Endothelial cell of umbilical vein (primary cell): ENCODE results near the gene IL1R2. TPM values are rescaled to one million over a fixed set of nuclear protein-coding genes. Genes with fewer than 3 reads are reported as not detected.
A peak's percentile ranks its signal among the peaks of the same experiment; 100 is the strongest.

Experiments used
- BruUV-seq: library from RNA; stranded (reverse); fragments of 400-500 nt; replicated peaks from 2 replicates; lab custom pipeline; 2021; lab: Mats Ljungman, UMichigan
- CTCF ChIA-PET: fragments of 300-600, 350-600 bp; sonication (Branson Sonifier 250); formaldehyde crosslinking; loops from one replicate; lab custom pipeline; 2021; ENCODE audit warnings: antibody characterized with exemption, inconsistent platforms; lab: Charles Lee
- POLR2A ChIA-PET: fragments of 300-600, 350-600 bp; sonication (Branson Sonifier 250); formaldehyde crosslinking; loops from one replicate; lab custom pipeline; 2021; ENCODE audit warnings: antibody characterized with exemption, inconsistent platforms; lab: Charles Lee
- DNase-seq: peaks from one replicate; pipeline ENCODE4 v3.0.0-alpha.2; 2011; ENCODE audit warnings: low read depth, low spot score
- FAIRE-seq: peaks from 2 replicates; lab custom pipeline; 2011; peaks lifted over from hg19 to GRCh38; lab: Jason Lieb, UNC
- H2AFZ ChIP-seq: 2 replicates; pipeline ENCODE4 v1.6.0; 2012; ENCODE audit warnings: low read depth, low read length, control low read depth, inconsistent platforms
- H3K27ac ChIP-seq: 2 replicates; pipeline ENCODE4 v1.5.1; 2011; ENCODE audit warnings: low read depth, mild to moderate bottlenecking, control low read depth, low read length, moderate library complexity; ENCODE audit not compliant: insufficient read depth
- H3K27me3 ChIP-seq, 2 experiments: 2 replicates each; pipeline versions ENCODE4 v1.6.0 to v1.6.1; 2011; ENCODE audit warnings: low read length in 2 of 2, mixed read lengths in 1 of 2; ENCODE audit not compliant: control insufficient read depth in 2 of 2, insufficient read depth in 2 of 2
- H3K36me3 ChIP-seq, 2 experiments: 2 replicates in 1 of 2; 3 replicates in 1 of 2; pipeline ENCODE4 v1.5.1; 2011; ENCODE audit warnings: low read length in 2 of 2, mild to moderate bottlenecking in 1 of 2, moderate library complexity in 1 of 2; ENCODE audit not compliant: control insufficient read depth in 2 of 2, insufficient read depth in 2 of 2; ENCODE audit errors: extremely low read depth in 1 of 2
- H3K4me1 ChIP-seq: 3 replicates; pipeline ENCODE4 v1.5.1; 2011; ENCODE audit warnings: mild to moderate bottlenecking, low read length; ENCODE audit not compliant: control insufficient read depth, insufficient read depth; ENCODE audit errors: extremely low read depth
- H3K4me2 ChIP-seq: 2 replicates; pipeline ENCODE4 v1.6.1; 2011; ENCODE audit warnings: low read length, control low read depth, mixed read lengths; ENCODE audit not compliant: insufficient read depth
- H3K4me3 ChIP-seq, 3 experiments: fragments of 200-600 bp in 1 of 3; sonication (generic), shearing (Covaris generic) in 1 of 3; replicated peaks in 1 of 3; 2 replicates each; pipeline ENCODE4 v1.5.1; 2011 to 2016; ENCODE audit warnings: control low read depth in 3 of 3, low read length in 3 of 3, mild to moderate bottlenecking in 2 of 3, inconsistent platforms in 1 of 3, low read depth in 1 of 3, moderate library complexity in 1 of 3; ENCODE audit not compliant: insufficient read depth in 1 of 3
- H3K79me2 ChIP-seq: 2 replicates; pipeline ENCODE4 v1.6.0; 2012; ENCODE audit warnings: low read length, inconsistent platforms; ENCODE audit not compliant: control insufficient read depth, insufficient read depth
- H3K9ac ChIP-seq: replicated peaks from 2 replicates; pipeline ENCODE3; 2011; ENCODE audit warnings: low read length, control low read depth; ENCODE audit not compliant: insufficient read depth; ENCODE audit errors: extremely low read depth
- H3K9me1 ChIP-seq: replicated peaks from 3 replicates; pipeline ENCODE4 v1.6.0; 2011; ENCODE audit warnings: mild to moderate bottlenecking, low read length; ENCODE audit not compliant: control insufficient read depth, insufficient read depth; ENCODE audit errors: extremely low read depth
- H3K9me3 ChIP-seq: replicated peaks from 2 replicates; pipeline ENCODE4 v1.5.1; 2012; ENCODE audit warnings: low read length, inconsistent platforms; ENCODE audit not compliant: control insufficient read depth, insufficient read depth
- H4K20me1 ChIP-seq: replicated peaks from 2 replicates; pipeline ENCODE3; 2011; ENCODE audit warnings: mild to moderate bottlenecking, low read length; ENCODE audit not compliant: control insufficient read depth, insufficient read depth; ENCODE audit errors: extremely low read depth
- EZH2 ChIP-seq: IDR thresholded peaks from 2 replicates; pipeline ENCODE4 v1.6.1; 2012; ENCODE audit warnings: borderline replicate concordance, low read depth, mild to moderate bottlenecking, moderate library complexity, low read length, inconsistent platforms; ENCODE audit not compliant: severe bottlenecking
- FOS ChIP-seq: IDR thresholded peaks from 2 replicates; pipeline ENCODE4 v1.6.1; 2011; ENCODE audit warnings: mild to moderate bottlenecking, low read length, moderate library complexity, borderline replicate concordance; ENCODE audit not compliant: insufficient read depth
- GATA2 ChIP-seq: IDR thresholded peaks from 2 replicates; pipeline ENCODE4 v1.7.0; 2011; ENCODE audit warnings: low read depth, mild to moderate bottlenecking, moderate library complexity, mixed read lengths, low read length; ENCODE audit not compliant: insufficient read length, insufficient read depth
- JUN ChIP-seq: IDR thresholded peaks from 2 replicates; pipeline ENCODE4 v1.6.1; 2011; ENCODE audit warnings: borderline replicate concordance, low read depth; ENCODE audit not compliant: insufficient read length, insufficient read depth
- MYC ChIP-seq: IDR thresholded peaks from one replicate; pipeline ENCODE4 v1.6.1; 2011; ENCODE audit warnings: mild to moderate bottlenecking, low read depth, low read length
- POLR2A ChIP-seq: IDR thresholded peaks from 2 replicates; pipeline ENCODE4 v1.6.1; 2012; ENCODE audit warnings: low read depth, mild to moderate bottlenecking, control low read depth, low read length
- POLR2AphosphoS5 ChIP-seq: IDR thresholded peaks from 2 replicates; pipeline ENCODE4 v1.6.1; 2012; ENCODE audit warnings: low read depth, mild to moderate bottlenecking, control low read depth, low read length, moderate library complexity; ENCODE audit not compliant: insufficient read depth
- dilution Hi-C: fragments of 300-500 bp; cut with MboI; formaldehyde crosslinking; loops from one replicate; pipeline ENCODE4 v1.15.0; 2019; ENCODE audit warnings: low sequenced_read_pairs; ENCODE audit not compliant: extremely low pct_ligation_motif_present
- intact Hi-C: fragments of 100-400 bp; cut with micrococcal nuclease; formaldehyde crosslinking; loops from one replicate; pipeline ENCODE4 v1.10.0; 2022
- polyA plus RNA-seq, 4 experiments: library from polyadenylated mRNA; depleted of rRNA in 3 of 4; stranded (reverse) in 3 of 4; unstranded in 1 of 4; fragments of >200 nt; gene quantifications; 2 replicates each; pipeline versions ENCODE4 v1.2.1 to v1.2.3, GENCODE V29; 2011 to 2012; ENCODE audit warnings: missing spikeins in 1 of 4
- total RNA-seq: library from RNA; stranded (reverse); gene quantifications from 2 replicates; pipeline ENCODE4 v1.2.3, GENCODE V29; 2021
- TF ChIP-seq, protein P1 (sequence below), 2 donors: IDR thresholded peaks; 1 replicate in 1 of 2; 2 replicates in 1 of 2; pipeline ENCODE4 v1.5.1; 2011; ENCODE audit warnings: low read length in 2 of 2, mild to moderate bottlenecking in 2 of 2, moderate library complexity in 2 of 2, control low read depth in 1 of 2, inconsistent platforms in 1 of 2, low read depth in 1 of 2; ENCODE audit not compliant: insufficient read depth in 1 of 2; ENCODE audit errors: extremely low read depth in 1 of 2
- TF ChIP-seq, protein P2 (sequence below): IDR thresholded peaks from 2 replicates; pipeline ENCODE4 v1.6.1; 2011; ENCODE audit not compliant: insufficient read depth, insufficient read length

The IL1R2 gene
- total and polyA plus RNA-seq, 2 donors (not counting 3 experiments of a cell fraction or from before 2014, with no cell fraction given) = not detected

DNA sequence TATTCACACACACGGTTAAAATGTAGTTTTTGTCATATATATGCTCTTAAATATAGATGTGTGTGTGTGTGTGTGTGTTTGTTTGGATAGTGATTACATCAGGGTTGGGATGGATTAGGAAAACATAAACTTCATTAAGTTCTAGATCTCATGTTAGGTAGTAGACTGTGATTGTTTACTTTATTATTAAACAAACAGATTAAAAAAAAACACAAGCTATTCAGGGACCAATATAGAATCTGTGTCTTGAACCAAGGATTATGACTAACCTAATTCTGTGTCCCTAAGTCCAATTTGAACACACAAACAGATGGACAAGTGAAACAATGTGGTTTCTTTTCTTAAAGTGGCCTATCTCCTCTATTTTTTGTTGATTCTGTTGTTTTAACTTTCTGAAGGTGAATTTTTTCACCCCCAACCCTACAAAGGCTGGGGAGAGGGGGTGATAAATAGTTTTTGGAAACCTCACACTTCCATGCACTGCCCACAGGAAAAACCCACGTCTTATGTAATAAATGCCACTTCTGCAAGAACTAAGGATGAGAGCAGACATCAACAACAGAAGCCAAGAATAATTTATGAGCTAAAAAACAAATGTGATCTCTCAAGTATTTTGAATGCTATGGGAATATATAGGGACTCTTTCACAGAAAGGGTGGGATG is 40.7 kb downstream of the IL1R2 start:
- H3K9me1 ChIP-seq = no peaks in the 10 kb centered on the region
- no TSS peak for BruUV-seq
- ChIA-PET CTCF (interaction anchor here (0.6 to 2.5 kb wide), 4 partner anchors 10 to 208 kb away, joined by 3 to 16 read pairs (median 7); no protein-coding TSS in a partner anchor), POLR2A (no interaction called here)
- no peak overlapping the region for H3K4me3 ChIP-seq
- H3K27ac ChIP-seq = no peak overlapping the region
- no peaks in the 10 kb centered on the region for H3K27me3 ChIP-seq
- intact Hi-C loops = no loop called here
- H4K20me1 ChIP-seq = no peaks in the 10 kb centered on the region
- TF ChIP-seq GATA2 (no peak), MYC (no peak)
- dilution Hi-C loops = no loop called here
- FAIRE-seq (no peak), DNase-seq (no peak)
- H2AFZ ChIP-seq = no peak overlapping the region
- H3K4me2 ChIP-seq = no peak overlapping the region
- H3K9ac ChIP-seq = no peak overlapping the region
- H3K9me3 ChIP-seq = no peaks in the 10 kb centered on the region
- no peaks in the 10 kb centered on the region for H3K36me3 ChIP-seq
- H3K79me2 ChIP-seq = no peaks in the 10 kb centered on the region
- H3K4me1 ChIP-seq = peaks cover 6% of the 10 kb centered on the region

DNA sequence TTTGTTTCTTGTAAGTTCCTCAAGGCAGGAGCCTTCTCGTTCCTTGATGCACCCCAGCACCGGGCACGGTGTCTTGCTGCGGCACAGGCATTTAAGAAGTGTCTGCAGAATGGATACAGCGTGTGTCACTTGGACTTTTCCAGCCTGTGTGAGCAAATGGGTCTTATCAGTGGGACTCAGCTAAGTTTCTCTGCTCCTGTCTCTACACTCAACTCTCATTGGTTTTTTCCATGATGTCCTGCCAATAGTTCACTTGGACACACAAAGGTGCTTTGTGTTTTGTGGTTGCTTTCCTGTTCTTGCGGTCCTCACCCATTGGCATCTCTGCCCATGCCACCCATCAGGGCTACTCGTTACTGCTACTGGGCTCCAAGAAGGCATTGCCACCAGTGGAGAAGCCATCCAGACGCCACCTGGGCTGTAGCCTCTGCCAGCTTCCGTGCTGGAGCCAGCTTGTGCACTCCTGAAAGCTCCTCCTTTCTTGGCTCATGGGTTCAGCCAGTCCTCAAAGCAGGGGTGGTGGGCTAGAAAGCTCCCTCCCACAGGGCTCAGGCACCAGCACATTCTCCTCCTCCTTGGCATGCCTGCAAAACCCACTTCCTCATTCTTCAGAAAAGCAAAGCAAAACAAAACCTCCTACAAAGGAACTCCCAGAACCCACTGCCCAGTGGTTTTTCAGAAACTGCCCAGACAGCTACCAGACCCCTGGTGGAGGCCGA is 41.4 kb downstream of the IL1R2 start:
- H4K20me1 ChIP-seq = no peaks in the 10 kb centered on the region
- H3K27ac ChIP-seq = no peak overlapping the region
- peak overlapping the region; percentile 46 for H2AFZ ChIP-seq
- H3K36me3 ChIP-seq = no peaks in the 10 kb centered on the region
- FAIRE-seq (peak; percentile 33), DNase-seq (peak; percentile 47)
- no peak overlapping the region for H3K4me3 ChIP-seq
- H3K4me1 ChIP-seq = no peaks in the 10 kb centered on the region
- dilution Hi-C loops = no loop called here
- no peak overlapping the region for H3K9ac ChIP-seq
- BruUV-seq = no TSS peak
- no peaks in the 10 kb centered on the region for H3K79me2 ChIP-seq
- ChIA-PET POLR2A (no interaction called here), CTCF (interaction anchor here (0.6 to 2.5 kb wide), 6 partner anchors 13 to 207 kb away, joined by 3 to 16 read pairs (median 4); no protein-coding TSS in a partner anchor)
- H3K4me2 ChIP-seq = no peak overlapping the region
- H3K27me3 ChIP-seq = no peaks in the 10 kb centered on the region
- intact Hi-C loops = no loop called here
- no peaks in the 10 kb centered on the region for H3K9me3 ChIP-seq
- H3K9me1 ChIP-seq = no peaks in the 10 kb centered on the region
- TF ChIP-seq FOS (no peak), EZH2 (no peak), MYC (no peak), JUN (no peak), GATA2 (no peak), POLR2A (no peak), POLR2AphosphoS5 (no peak)
- TF ChIP-seq, protein P1, sequence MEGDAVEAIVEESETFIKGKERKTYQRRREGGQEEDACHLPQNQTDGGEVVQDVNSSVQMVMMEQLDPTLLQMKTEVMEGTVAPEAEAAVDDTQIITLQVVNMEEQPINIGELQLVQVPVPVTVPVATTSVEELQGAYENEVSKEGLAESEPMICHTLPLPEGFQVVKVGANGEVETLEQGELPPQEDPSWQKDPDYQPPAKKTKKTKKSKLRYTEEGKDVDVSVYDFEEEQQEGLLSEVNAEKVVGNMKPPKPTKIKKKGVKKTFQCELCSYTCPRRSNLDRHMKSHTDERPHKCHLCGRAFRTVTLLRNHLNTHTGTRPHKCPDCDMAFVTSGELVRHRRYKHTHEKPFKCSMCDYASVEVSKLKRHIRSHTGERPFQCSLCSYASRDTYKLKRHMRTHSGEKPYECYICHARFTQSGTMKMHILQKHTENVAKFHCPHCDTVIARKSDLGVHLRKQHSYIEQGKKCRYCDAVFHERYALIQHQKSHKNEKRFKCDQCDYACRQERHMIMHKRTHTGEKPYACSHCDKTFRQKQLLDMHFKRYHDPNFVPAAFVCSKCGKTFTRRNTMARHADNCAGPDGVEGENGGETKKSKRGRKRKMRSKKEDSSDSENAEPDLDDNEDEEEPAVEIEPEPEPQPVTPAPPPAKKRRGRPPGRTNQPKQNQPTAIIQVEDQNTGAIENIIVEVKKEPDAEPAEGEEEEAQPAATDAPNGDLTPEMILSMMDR (IDR thresholded peaks at IDR 0.05; ENCODE audit: extremely low read depth in 1 of 2, insufficient read depth in 1 of 2, low read depth in 1 of 2, low read length in 2 of 2) = no peak
- TF ChIP-seq, protein P2, sequence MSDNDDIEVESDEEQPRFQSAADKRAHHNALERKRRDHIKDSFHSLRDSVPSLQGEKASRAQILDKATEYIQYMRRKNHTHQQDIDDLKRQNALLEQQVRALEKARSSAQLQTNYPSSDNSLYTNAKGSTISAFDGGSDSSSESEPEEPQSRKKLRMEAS = no peak
